GM19351 (cell line): ENCODE results near the gene MAST4.
"Not testable (repeated sequence)": the region's sequence is repeated elsewhere in the genome, so short reads cannot be mapped to it uniquely, and the experiment has no call there.

Experiments used
- ATAC-seq: cut with Tn5 transposase; IDR thresholded peaks from one replicate; pipeline ENCODE4 v1.9.1; 2021; ENCODE audit warnings: mild to moderate bottlenecking, moderate library complexity; ENCODE audit not compliant: unreplicated experiment

The MAST4 gene

DNA sequence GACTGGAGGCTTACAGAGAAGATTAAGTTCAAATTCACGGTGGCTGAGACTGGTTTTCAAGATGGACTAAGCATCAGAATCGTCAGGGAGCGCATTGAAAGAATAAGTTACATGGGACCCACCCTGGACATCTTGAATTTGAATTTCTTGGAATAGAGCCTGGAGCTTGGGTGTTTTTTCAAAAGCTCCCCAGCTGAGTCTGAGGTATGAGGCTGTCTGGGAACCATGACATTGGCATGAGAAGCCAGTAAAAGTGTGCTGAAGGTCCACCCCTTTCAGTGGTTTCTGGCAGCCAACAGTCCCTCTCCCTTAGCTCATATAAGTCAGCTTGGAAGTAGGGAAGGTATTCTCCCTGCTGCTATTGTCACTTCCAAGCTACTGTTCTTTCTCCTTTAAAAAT, 97.8 kb downstream of the MAST4 start:
- no peak for ATAC-seq

DNA sequence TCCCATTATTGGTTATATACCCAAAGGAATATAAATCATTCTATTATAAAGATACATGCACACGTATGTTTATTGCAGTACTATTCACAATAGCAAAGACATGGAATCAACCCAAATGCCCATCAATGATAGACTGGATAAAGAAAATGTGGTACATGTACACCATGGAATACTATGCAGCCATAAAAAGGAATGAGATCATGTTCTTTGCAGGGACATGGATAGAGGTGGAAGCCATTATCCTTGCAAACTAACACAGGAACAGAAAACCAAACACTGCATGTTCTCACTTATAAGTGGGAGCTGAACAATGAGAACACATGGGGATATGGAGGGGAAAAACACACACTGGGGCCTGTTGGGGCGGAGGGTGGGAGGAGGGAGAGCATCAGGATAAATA, 99.6 kb downstream of the MAST4 start:
- not testable (repeated sequence) for ATAC-seq

DNA sequence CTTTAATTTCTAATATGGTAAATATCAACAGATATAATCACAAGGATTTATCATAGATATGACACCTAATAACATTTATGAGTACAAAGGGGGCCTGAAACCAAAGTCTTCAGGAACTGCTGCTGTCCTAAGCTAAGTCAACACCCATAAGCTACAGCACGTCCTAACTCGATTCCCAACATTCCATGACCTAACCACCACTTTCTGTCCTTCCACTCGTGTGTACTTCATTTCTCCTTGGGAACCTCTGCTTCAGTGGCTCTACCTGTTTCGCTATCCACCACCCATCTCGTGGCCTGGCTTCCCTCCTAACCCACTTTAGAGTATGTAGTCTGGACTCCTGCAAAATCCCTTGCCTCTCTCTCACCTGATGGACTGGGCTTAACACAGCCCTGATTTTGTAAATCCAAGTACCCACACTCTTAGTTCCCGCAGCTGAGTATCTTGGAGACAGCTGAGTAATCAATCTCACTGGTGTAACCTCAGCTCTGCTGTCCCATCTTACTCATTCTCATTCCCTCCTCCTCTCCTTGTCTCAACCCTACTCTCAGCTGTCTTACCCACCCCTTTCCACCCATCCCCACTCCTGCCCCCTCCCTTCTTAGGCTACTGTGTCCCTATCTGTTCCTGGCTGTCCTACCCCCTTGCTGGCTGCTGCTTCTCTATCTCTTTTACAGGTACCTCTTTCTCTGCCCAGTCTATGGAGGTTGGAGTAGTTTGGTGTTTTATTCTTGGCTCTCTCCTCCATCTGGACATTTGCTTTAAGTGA, 101.8 kb downstream of the MAST4 start:
- no peak for ATAC-seq

DNA sequence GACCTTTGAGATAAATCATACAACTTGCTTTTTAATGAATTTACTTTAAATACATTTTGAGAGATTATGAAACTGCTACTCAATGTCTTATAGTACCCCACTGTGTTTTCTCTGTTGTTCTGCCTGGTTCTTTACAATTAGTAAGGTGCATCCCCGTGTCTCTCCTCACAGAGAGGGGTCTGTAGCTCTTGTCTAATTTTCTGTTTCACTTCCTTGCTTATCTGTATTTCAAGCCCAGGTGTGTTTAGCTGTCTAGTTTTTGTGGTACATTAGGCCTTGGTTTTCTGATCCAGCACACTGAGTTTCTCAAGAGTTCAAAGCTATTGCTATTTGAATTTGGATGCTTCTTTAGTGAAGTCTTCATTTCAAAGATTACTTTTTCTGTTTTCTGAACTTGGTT, 105.1 kb downstream of the MAST4 start:
- peak; percentile 97 for ATAC-seq

DNA sequence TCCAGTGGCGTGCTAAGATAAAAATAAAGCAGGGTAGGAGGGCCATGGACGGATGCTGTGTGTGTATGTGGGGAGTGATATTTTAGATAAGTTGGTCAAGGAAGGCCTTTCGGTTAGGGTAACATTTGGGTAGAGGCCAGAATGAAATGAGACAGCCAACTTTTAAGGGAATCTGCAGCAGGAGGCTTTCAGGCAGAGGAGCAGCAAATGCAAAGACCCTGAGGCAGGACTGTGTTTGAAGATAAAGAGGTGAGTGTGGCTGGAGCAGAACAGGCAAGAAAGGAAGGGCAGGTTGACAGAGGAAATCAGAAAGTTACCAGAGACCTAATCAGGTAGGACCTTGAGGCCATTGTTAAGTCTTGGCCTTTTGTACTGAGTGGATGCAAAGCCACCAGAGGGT, 106.2 kb downstream of the MAST4 start:
- ATAC-seq, result no peak

DNA sequence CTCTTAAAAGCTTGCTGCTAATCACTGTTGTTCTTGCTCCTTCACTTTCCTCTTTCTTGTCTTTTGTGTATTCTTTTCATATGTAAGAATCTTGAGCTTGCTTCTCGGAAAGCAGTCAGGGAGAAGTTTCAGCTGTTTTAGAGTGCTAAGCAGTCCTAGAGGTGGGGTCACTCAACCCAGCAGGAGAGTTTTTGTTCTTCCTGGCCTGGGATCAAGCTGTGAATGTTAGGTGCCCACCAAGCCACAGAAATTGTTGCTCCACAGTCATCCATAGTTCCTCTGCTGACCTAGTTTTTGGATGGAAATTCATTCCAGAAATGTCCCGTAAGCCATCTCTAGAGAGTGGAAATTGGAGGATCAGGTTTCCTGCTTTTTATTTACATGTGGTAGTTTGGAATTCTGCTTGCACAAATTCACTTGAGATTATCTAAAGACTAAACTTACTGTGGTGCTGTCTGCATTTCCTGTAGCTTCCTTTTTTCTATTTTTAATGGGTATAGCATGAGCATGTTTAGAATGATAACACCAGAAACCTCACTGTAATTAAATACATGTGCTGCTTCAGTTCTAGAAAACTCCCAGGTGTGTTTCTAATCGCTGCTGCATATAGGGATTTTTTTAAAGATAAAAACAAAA, 108.7 kb downstream of the MAST4 start:
- ATAC-seq, result no peak

DNA sequence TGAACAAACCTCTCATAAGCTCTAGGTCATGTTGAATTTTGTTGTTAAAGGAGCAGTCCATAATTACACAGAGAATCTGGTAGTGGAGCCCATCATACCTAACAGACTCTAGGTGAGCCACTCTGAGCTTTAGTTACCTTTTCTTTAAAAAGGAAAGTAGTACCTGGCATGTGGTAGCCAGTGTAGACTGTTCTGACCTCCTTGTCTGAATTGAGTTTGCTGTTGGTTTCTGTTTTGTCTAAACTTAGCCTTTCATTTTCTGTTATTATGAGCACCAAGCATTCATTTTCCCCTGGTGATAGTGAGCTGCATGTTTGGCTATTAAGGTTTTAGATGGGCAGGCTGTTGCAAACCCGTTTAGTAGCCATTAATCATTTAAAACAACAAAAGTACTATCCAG, 112.2 kb downstream of the MAST4 start:
- peak; percentile 76 for ATAC-seq

DNA sequence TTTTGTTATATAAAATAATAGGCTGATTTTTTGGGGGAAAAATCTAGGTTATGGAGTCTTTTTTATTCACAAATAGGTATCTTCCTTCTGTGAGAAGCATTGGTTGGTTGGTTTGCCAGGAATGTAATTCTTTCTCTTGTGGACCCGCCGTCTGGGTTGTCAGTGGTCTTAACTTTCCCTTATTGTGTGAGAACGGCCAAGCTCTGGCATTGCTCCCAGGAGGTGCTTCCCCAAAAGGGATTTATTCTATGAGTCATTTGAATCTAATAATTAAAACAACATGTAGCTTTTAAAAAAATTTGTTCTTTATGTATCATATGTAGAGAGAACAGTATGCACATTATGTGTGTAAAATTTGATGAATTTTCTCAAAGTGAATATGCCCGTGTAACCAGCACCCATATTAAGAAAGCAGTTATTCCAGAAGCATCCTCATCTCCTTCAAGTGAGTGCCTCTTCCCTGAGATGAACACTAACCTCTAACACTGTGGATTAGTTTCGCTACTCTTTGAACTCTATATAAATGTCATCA, 114.4 kb downstream of the MAST4 start:
- no peak for ATAC-seq

DNA sequence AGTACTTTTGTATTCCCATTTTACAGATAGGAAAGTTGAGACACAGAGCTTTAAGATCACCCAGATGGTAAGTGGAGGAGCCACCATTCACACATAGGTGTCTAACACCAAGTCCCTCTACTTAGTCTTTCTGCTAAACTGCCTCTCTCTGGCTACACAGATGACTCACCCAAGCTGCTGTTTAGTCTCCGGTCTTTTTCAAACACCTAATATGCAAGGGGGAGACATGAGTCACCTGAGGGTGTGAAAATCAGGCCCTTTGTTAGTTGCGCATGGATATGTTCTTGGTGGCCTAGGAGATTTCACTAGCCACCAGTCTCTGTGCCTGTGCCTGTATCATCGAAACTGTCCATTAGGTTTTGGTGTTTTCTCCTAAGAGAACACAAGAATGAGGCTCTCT, 117.8 kb downstream of the MAST4 start:
- ATAC-seq, result peak; percentile 89

DNA sequence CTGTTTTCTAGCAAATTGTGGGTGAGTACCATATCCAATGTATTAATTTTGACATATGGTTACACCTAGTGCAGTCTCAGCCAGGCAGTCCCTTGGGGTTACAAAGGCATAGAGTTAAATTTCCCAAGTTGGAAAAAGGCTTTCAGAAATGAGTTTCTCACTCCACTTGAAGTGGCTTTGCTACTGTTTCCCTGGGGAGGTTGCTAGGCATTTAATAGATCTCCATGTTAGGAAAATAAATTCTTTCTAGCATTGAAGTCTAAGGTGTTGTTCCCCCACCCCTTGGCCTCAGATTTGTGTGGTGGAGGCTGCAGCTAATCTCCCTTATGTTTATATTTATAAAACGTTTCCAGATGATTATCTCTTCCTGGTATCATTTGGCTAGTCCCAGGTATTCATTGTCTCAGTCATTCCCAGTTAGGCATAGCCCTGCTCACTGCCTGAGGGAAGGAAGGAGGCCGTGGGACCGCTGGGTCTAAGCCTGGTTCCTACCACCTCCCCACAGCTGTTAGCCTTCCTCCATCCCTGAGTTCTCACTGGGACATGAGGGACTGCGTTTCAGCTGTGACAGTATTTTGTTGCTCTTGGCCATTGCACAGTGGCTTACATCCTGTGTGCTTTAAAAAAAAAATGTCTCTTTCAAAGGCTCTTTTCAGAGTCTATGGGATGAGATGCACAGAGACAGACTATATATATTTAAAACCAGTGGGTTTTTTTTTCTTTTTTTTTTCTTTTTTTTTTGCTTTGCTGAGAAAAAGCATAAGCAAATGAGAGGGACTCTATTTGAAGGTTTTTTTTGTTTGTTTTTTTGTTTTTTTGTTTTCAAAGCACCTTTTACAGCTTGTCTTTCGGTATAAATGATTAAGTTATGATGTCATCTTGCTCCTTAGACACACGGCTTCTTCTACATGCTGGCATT, 121.5 kb downstream of the MAST4 start:
- ATAC-seq, result no peak

DNA sequence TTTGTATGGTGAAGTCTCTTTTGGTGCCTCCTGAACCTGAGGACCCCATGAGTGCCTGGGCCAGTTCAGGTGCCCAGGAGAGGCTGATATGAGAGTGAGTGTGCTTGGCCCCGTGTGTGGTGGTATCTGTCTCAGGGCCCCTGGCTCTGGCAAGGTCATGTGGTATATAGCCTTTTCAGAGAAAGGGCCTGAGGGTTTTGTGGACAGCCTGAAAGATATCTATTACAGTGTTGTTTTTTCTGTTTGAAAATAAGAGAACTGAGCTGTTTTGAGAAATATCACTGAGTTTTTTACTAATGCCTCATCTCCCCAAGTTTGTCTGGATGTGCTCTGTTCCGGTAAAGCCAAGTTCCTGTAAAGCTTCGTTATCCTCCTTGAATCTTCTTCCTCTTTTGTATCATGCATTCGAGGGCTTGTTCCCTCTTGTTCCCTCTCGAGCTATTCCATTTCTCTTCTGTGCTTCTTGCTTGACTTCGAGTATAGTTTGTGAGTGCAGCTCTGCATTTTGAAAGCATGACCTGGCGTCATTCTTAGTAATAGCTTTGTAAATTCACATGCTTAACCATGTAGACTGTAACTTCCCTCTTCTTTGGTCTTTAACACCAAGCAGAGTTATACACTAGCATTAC, 122.3 kb downstream of the MAST4 start:
- no peak for ATAC-seq

DNA sequence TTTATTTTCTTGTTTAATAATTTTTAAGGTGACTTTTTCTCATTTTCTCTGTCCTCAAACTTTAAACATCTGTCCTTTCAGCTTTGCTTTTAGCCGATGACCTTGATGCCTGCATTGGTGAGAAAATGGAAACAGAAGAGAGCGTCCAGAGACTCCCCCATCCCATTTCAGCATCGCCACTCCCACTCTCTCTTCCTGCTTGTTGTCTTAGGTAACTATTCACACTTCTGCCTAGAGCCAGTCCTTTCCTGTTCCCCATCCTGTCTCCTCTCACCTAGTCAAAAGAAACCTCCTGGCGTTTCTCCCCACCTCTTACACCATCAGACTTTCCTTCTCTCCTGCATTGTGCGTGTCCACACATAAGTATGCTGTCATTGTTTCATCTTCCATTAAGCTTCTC, 124.6 kb downstream of the MAST4 start:
- ATAC-seq, result no peak

DNA sequence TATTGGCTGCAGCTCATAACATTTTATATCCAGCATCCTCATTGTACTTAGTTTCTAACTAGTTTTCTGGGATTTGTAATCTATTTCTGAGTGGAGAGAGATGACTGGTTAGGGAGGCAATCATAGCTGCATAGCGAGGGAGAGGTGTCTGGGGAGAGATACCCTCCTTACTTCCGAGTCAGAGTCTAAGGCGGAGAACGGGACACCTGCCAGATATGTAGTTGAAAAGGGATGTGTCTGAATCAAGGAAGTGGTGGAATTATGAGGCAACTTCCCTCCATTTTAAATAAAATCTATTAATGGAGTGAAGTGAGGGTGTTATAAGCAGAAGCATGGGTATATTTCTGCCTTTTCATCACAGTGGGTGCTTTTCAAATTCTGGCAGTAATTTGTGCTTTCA, 126.5 kb downstream of the MAST4 start:
- ATAC-seq, result no peak

DNA sequence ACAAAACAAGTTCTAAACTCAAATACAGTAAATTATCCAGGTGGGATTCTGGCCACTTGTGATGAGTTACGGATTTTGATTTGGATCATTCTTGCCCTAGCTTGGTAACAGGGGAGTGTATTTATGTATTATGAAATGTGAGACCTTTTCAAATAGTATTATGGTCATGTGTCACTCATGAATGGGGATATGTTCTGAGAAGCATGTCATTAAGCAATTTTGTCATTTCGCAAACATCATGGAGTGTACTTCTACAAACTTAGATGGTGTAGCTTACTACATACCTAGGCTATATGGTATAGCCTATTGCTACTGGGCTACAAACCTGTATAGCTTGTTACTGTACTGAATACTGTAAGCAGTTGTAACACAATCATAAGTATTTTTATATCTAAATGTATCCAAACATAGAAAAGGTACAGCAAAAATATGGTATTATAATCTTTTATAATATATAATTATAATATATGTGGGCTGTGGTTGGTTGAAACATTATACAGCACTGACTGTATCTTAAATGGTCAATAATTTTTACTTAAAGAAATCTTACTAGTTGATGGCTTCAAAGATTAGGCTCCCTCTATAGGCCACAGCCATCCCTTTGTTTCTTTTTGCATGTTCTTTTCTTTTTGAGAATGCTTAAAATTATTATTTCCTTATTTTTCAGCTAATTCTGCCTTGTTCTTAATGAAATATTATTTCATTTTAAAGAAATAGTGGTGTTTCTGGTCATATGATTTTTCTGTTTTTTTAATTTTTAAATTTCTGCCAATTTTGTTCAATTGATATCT, 128.4 kb downstream of the MAST4 start:
- ATAC-seq, result no peak

DNA sequence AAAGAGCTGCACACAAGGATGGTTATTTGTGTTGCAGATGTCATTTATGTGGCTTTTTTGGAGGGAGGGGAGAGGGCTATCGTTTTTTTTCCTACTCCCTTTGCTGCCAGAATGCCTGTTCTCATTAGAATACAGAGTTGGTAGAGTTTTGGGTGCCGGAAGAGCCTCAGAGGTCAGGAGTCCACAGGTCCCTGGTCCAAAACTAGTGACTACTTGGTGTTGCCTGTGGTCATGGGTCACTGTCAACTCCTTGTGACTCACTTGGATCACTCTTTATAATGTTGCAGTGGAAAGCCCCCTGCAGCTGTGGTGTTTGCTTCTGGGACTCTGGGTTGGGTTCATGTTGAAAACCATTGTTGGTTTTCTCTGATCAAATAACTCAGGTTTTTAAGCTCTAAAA, 131.4 kb downstream of the MAST4 start:
- ATAC-seq, result no peak

DNA sequence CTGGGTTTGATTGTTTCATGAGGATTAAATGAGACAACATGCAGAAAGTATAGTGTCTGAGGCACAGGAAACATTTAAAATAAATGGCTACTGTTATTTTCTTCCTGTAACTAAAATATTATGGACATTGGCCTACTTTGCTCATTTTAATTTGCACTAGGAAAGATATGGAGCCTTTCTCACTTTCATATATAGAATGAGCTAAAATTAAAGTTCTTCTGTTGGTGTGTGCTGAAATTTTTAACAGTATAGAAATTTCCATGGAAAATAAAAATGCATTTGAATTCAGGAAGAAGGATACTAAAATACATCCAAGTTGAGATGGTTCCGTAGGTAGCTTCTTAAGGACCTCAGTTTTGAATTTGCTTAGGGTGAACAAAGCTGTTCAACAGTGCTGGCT, 131.9 kb downstream of the MAST4 start:
- no peak for ATAC-seq

DNA sequence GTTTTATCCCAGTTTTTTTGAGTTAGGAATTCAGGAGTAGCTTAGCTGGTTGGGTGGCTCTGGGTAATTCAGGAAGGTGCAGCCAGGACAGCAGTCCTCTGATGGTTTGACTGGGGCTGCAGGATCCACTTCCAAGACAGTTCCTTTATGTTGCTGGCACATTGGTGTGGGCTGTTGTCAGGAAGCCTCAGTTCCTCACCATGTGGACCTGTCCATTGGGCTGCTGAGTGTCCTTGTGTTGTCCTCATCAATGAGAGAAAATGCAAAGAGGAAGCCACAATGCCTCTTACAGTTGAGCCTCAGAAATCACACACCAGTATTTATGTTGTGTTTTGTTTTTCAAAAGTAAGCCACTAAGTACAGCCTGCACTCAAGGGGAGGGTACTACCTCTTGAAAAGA, 140.9 kb downstream of the MAST4 start:
- no peak for ATAC-seq

DNA sequence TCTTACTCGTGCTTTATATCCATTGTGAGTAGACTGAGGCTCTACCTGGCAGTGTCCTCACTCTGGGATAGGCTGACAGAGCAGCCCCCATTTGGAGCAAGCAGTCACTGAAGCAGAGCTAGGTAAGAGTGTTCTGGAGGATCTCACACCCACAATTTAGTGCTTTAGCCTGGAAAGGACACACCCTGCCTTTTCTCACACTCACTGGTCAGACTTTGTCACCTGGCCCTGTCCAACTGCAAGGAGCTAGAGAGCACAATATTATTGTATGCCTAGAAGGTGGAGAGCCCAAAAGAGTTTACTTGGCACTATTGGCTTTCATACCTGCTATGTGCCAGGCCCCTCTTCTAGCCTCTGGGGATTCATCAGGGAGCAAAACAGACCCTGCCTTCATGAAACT, 141.9 kb downstream of the MAST4 start:
- no peak for ATAC-seq

DNA sequence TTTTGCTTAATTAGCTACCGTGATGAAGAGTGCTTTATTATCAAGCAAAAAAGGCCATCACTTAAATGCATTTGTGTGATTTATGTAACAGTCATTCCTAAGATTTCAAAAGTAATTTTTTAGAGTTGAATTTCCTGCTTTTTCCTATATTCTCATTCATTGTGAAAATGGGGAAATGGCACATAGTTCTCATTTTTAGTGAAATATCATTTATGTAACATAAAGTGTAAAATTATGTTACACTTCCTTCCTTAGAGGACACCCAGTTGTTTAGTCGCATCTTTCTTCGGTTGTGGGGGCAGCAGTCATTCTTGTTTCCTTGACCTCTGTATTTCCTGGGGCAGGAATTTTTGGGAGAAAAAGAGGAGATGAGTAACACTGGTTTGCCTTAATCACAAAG, 142.8 kb downstream of the MAST4 start:
- ATAC-seq, result no peak

DNA sequence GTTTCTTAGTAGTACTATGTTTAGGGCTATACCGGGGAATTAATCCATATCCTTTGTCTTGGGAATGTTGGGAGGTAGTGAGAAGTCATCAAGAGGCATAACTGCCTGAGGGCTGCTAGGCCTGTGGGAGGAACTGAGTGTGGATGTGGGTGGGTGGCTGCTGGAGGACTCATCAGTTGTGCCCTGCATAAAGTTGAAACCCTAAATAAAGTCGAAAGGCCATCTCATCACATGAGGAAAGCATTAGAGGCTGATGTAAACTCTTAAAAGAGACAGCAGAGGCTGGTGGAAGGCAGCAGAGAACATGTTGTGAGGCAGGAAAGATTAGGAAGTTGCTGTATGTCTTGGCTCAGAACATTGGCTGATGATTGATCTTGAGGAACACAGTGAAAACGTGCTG, 143.8 kb downstream of the MAST4 start:
- ATAC-seq, result no peak
